Measurements from ENCODE around the gene COPRS. TPM values are rescaled to one million over a fixed set of nuclear protein-coding genes. Genes with fewer than 3 reads are reported as not detected.

The COPRS gene
- total and polyA plus RNA-seq, 4 donors, result 15.4 to 50.6 (median 27.6) TPM

DNA sequence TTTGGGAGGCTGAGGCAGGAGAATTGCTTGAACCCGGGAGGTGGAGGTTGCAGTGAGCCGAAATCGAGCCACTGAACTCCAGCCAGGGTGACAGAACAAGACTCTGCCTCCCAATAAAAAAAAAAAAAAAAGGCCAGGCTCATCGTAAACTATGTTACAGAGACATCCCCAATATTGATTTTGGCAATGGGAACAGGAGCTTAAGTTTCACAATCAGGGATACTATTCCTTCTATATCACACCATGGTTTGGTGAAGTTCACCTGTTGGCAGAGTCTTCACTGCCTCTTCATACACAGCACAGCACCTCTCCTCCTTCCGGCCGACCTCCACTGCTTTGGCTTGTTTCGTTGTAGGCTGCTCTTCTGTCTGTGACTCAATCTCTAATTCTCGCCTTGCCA, 21.3 kb upstream of the COPRS start:
- Histone ChIP-seq H3K4me3 (ENCODE audit: low read depth in 1 of 3, low read length in 3 of 3) (no peak overlapping the region), H3K36me3 (ENCODE audit: control insufficient read depth in 4 of 4, insufficient read depth in 3 of 4, low read depth in 1 of 4, low read length in 3 of 4) (peaks cover 12 to 63% (median 26%) of the 10 kb centered on the region in 4 donors), H3K27ac (ENCODE audit: low read depth in 1 of 2, low read length in 2 of 2) (no peak overlapping the region), H3K4me1 (ENCODE audit: control insufficient read depth in 4 of 4, insufficient read depth in 4 of 4, low read length in 3 of 4) (peaks cover 0 to 6% (median 0%) of the 10 kb centered on the region in 4 donors), H3K27me3 (ENCODE audit: control insufficient read depth in 4 of 4, insufficient read depth in 4 of 4, low read length in 3 of 4) (no peaks in the 10 kb centered on the region), H3K9me3 (ENCODE audit: control insufficient read depth in 4 of 4, low read length in 3 of 4) (no peaks in the 10 kb centered on the region), H3K9ac (ENCODE audit: low read depth in 1 of 2, low read length in 2 of 2) (no peak overlapping the region)
- no peak for DNase-seq (ENCODE audit: low spot score)
- WGBS, result 58% methylated on average over 8 of the region's 8 CpGs
- peak; percentile 39 to 63 for TF ChIP-seq RXRA (IDR thresholded peaks at IDR 0.05)
- no peak for TF ChIP-seq CTCF (IDR thresholded peaks at IDR 0.05; ENCODE audit: low read depth, low read length, missing input control)
- peak; percentile 35 for TF ChIP-seq SP1 (IDR thresholded peaks at IDR 0.05)
- TF ChIP-seq YY1 (IDR thresholded peaks at IDR 0.05), result no peak
- TF ChIP-seq RAD21 (IDR thresholded peaks at IDR 0.05), result peak; percentile 8 to 16
- TF ChIP-seq HNF4G (IDR thresholded peaks at IDR 0.05), result no peak
- TF ChIP-seq EGR1 (IDR thresholded peaks at IDR 0.05; ENCODE audit: low read depth in 2 of 2), result no peak
- TF ChIP-seq ZBTB33 (IDR thresholded peaks at IDR 0.05), result peak; percentile 25
- TF ChIP-seq HNF4A (conservative IDR thresholded peaks at IDR 0.05), result peak; percentile 25 to 35
- peak; percentile 55 for TF ChIP-seq FOXA2 (IDR thresholded peaks at IDR 0.05)
- TF ChIP-seq, protein P1, sequence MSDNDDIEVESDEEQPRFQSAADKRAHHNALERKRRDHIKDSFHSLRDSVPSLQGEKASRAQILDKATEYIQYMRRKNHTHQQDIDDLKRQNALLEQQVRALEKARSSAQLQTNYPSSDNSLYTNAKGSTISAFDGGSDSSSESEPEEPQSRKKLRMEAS (IDR thresholded peaks at IDR 0.05), result peak; percentile 14
- TF ChIP-seq FOXA1 (IDR thresholded peaks at IDR 0.05), result no peak
- TF ChIP-seq NR2F2 (IDR thresholded peaks at IDR 0.05), result no peak
- no peak for TF ChIP-seq JUND (IDR thresholded peaks at IDR 0.05)
- TF ChIP-seq ATF3 (IDR thresholded peaks at IDR 0.05), result no peak

DNA sequence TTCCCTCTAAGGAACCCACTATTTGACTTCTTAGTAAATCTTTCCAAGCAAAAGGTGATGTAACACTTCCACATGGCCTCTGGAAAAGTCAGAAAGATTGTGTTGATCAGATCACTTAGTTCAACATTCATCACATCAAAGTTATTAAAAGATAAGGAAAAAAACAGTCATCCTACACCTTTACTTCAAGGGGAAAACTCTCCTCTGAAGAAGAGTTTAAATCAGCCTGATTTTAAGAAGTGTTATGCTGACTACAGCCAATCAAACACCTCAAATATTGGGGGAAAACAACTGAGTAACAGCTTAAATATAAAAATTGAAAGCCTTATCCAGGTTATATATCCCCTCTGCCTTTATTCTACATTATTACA, 19.6 kb upstream of the COPRS start:
- Histone ChIP-seq H3K9ac (ENCODE audit: low read depth in 1 of 2, low read length in 2 of 2) (no peak overlapping the region), H3K4me3 (ENCODE audit: low read depth in 1 of 3, low read length in 3 of 3) (no peak overlapping the region), H3K36me3 (ENCODE audit: control insufficient read depth in 4 of 4, insufficient read depth in 3 of 4, low read depth in 1 of 4, low read length in 3 of 4) (peaks cover 12 to 58% (median 22%) of the 10 kb centered on the region in 4 donors), H3K4me1 (ENCODE audit: control insufficient read depth in 4 of 4, insufficient read depth in 4 of 4, low read length in 3 of 4) (peaks cover 0 to 6% (median 0%) of the 10 kb centered on the region in 4 donors), H3K9me3 (ENCODE audit: control insufficient read depth in 4 of 4, low read length in 3 of 4) (no peaks in the 10 kb centered on the region), H3K27ac (ENCODE audit: low read depth in 1 of 2, low read length in 2 of 2) (no peak overlapping the region), H3K27me3 (ENCODE audit: control insufficient read depth in 4 of 4, insufficient read depth in 4 of 4, low read length in 3 of 4) (no peaks in the 10 kb centered on the region)
- TF ChIP-seq FOXA2 (IDR thresholded peaks at IDR 0.05) (no peak), EGR1 (IDR thresholded peaks at IDR 0.05; ENCODE audit: low read depth in 2 of 2) (no peak), HNF4A (conservative IDR thresholded peaks at IDR 0.05) (no peak), RAD21 (IDR thresholded peaks at IDR 0.05) (no peak), CTCF (IDR thresholded peaks at IDR 0.05; ENCODE audit: low read depth, low read length, missing input control) (no peak)
- no peak for DNase-seq (ENCODE audit: low spot score)

All from liver (tissue), 9 donors.